ENCODE data around the gene MICALL2.
"Not testable (repeated sequence)": the region's sequence is repeated elsewhere in the genome, so short reads cannot be mapped to it uniquely, and the experiment has no call there.

Gene MICALL2

DNA sequence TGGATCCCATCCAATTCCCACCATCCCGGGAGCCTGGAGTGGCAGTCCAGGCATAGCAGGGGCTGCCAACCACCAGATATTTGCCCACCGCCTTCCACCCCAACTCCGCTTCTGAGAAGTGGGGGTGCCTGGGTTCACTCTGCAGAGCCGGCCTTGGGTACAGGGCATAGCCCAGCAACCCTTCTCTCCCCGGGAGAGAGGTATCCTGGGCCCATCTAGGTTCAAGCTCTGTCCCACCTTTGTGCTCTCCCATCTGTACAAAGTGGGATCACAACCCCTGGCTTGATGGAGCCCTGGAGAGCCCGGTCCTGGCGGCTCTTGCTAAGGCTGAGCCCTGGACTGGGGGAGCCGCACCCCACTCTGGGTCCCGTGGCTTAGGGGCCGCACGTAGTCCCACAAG, 12.2 kb downstream of the MICALL2 start:
- no peak for DNase-seq

DNA sequence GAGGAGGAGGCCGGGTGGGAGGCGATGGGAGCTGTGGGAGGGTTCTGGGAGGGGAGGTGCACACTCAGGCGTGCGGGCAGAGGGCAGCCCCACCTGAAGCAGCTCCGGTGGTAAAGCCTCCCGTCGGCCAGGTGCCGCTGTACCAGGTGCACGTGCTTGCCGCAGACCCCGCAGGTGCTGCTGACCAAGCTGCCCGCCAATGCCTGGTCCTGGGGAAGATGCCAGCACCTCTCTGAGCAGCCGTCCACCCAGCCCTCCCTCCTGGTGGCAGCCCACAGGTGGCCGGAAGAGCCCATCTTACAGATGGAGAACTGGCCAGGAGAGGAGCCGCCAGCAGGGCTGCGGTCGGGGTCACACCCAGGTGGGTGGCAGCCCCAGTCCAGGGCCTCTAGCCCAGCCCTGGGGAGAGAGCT, 12.6 kb downstream of the MICALL2 start:
- peak; percentile 72 for DNase-seq

DNA sequence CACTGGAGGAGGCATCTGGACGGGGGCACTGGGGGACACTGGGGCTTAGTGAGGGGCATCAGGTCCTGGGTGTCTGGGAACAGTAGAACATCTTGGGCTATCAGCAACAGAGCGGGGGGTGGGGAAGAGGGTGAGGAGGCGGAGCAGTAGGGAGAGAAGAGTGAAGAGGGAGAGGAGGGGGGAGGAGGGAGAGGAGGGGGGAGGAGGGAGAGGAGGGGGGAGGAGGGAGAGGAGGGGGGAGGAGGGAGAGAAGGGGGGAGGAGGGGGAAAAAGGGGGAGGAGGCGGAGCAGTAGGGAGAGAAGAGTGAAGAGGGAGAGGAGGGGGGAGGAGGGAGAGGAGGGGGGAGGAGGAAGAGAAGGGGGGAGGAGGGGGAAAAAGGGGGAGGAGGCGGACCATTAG, 13.2 kb downstream of the MICALL2 start:
- DNase-seq, result not testable (repeated sequence)

- DNase-seq, result no peak
Measured at GRCh38 chr7:1445341-1445740, 13.9 kb downstream of the MICALL2 start.

DNA sequence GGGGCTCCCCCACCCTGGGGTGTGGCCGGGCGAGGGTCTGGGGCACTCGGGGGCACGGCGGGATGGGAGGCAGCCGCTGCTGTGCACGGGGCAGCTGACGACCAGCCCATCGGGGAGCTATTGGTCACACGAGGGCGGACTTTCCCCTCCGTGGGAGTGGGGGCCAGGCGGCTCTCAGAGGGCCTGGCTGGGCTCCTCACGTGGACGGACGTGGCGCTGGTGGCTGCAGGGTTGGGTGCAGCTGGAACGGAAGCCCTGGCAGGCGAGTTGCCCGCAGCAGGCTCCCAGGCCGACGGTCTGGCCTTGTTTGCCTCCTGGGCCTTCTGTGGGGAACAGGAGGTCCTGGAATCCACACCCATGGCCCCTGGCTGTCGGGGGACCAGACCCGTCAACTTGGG, 14.3 kb downstream of the MICALL2 start:
- DNase-seq, result no peak

GRCh38 chr7:1444214-1444924, 14.9 kb downstream of the MICALL2 start:
- DNase-seq, result no peak

GRCh38 chr7:1443587-1444200, 15.6 kb downstream of the MICALL2 start:
- not testable (repeated sequence) for DNase-seq

DNA sequence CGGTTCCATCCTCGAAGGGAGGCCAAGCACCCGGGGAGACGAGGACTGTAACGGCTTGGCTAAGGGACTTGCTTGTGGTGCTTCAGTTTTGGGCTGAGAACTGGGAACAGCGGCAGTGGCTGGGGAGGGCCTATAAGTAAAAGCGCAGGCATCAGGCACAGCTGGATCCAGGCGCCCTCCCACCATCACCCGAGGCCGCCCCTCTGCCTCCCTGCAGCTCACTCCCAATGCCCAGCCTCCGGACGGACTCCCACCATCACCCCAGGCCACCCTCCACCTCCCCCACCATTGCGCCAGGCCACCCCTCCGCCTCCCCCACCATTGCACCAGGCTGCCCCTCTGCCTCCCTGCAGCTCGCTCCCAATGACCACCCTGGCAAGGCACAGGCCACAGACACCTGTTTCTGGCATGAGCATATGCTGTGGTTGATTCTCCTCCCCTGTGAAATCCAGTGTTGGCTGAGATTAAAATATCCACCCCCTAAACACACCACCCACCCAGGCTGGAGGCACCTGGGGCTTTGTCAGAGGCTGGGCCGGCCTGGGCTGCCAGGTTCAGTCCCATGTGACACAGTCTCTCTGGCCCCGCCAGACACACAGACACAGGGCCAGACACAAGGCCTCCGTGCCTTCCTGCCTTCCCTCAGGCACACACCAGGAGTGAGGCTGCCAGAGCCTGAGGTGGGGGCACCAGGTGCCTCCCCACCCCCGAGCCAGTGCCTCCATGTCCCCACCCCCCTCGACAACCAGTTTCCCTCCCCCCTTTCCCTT, 16.7 kb downstream of the MICALL2 start:
- DNase-seq, result no peak

- no peak for DNase-seq
Measured at GRCh38 chr7:1441615-1442354, 17.5 kb downstream of the MICALL2 start.

DNA sequence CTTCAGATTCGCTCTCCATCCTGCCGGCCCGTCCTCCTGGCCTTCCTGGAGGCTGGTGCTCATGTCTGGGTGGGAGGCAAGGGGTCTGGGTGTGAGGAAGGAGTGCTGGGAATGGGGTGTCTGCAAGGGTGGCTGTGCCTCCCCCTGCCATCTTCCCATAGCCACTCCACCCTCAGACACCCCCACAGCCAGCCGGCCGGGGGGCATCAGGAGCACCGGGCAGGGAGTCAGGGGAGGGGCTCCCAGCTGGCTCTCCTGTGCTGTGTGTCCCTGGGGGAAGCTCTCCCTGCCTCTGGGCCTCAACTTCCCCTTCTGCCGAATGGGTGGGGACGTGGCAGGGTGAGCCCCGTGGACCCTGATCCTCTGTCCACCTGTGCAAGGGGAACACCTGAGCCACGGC, 18.6 kb downstream of the MICALL2 start:
- DNase-seq, result no peak

- DNase-seq, result no peak
Measured at GRCh38 chr7:1439373-1440363, 19.6 kb downstream of the MICALL2 start.

- no peak for DNase-seq
Measured at GRCh38 chr7:1438821-1439220, 20.4 kb downstream of the MICALL2 start.

DNA sequence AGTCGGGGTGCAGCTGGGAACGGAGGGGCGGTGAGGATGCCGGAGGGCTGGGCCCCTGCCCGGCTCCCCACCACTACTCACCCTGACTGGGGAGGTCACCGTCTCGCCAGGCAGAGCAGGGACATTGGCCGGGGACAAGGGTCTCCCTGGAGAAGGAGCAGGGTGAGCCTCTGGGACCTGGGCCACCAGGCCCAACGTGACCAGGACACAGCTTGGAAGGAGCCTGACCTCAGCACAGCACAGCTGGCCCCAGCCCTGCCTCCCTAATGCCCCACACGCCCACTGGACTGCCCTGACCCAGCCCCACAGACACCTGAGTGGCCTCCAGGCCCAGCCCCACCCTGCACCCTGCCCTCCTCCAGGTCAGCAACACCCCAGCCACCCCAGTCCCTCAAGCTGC, 21.1 kb downstream of the MICALL2 start:
- no peak for DNase-seq

- no peak for DNase-seq
Measured at GRCh38 chr7:1437155-1437880, 22.0 kb downstream of the MICALL2 start.

GRCh38 chr7:1436608-1437007, 22.7 kb downstream of the MICALL2 start:
- no peak for DNase-seq

- DNase-seq, result no peak
Measured at GRCh38 chr7:1434891-1435670, 24.2 kb downstream of the MICALL2 start.

DNA sequence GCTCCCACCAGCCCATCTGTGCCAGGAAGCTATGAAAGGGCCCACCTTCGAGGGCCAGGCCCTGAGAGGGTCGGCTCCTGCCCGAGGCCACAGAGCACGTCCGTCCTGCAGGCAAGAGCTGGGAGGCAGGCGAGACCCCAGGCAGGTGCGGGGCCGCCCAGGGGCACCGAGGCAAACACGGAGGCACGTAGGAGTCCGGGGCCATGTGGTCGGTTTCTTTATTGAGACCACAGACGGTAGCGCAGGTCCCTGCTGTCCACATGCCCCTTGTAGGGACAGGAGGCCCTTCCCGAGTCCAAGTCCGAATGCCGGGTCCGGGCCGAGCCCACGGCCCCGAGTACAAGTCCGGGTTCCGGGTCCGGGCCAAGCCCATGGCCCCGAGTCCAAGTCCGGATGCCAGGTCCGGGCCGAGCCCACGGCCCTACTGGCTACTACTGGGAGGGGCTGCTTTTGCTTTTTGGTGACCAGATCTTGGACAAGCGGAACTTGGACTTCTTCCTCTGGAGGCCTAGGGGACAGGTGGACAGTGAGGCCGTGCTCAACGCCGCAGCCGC, 25.0 kb downstream of the MICALL2 start:
- no peak for DNase-seq

DNA sequence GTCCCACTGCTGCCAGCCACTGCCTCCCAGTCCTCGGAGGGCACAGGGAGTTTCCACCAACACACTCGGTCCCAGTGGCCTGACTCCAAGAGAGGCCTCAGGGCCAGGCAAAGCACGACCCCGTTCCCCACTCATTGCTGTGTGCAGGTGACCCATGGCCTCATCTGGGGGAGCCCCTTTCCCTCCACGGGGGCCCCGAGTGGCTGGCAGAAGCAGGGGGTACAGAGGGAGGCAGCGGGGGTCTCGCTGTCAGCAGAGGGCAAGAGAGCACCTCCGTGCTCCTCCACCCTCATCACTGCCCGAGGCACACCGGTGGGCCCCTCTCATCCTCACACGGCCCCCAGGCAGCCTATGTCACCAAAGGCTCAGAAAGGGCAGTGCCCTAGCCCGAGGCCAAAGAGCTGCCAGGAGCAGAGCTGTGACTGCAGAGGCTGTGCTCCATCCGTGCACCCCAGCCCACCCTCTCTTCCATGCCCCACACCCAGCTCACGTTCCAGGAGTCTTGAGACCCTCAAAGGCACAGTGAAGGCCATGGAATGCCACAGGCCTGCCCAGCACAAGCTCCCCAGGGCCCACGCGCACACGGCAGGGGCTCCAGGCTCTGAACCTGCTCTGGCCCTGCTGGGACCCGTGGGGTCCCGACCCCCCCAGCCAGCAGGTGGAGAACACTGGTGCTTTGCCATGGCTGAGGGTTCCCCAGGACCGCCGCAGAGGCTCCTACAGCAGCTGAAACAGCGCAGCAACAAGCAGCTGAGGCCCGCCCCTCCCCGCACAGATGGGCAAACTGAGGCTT, 25.9 kb downstream of the MICALL2 start:
- DNase-seq, result no peak

GRCh38 chr7:1432411-1433082, 26.7 kb downstream of the MICALL2 start:
- DNase-seq, result peak; percentile 27

All from NCI-H2029 treated with DMSO at 0.1 percent for 48 hours (cell line).